SK-N-SH (cell line): ENCODE measurements around the gene PRF1. TPM values are rescaled to one million over a fixed set of nuclear protein-coding genes. Genes with fewer than 3 reads are reported as not detected.

Experiments used
- CTCF ChIA-PET: fragments of 300-600, 350-600 bp; formaldehyde crosslinking; extraction: SDS; loops from one replicate; lab custom pipeline; 2021; lab: Yijun Ruan, JAX
- POLR2A ChIA-PET: fragments of 350-600 bp; sonication (Branson Sonifier 250); formaldehyde crosslinking; extraction: SDS; loops from one replicate; lab custom pipeline; 2020; ENCODE audit warnings: antibody characterized with exemption, inconsistent platforms; lab: Yijun Ruan, JAX
- DNase-seq: peaks from one replicate; pipeline ENCODE4 v3.0.0; 2012
- H2AFZ ChIP-seq: fragments of 200-600 bp; sonication (generic); 2 replicates; pipeline ENCODE4 v1.8.1; 2016; ENCODE audit warnings: antibody characterized with exemption, mild to moderate bottlenecking, low read depth
- H3F3A ChIP-seq: fragments of 200-600 bp; sonication (generic); replicated peaks from 2 replicates; pipeline ENCODE3; 2016; ENCODE audit warnings: antibody characterized with exemption, mild to moderate bottlenecking; ENCODE audit not compliant: insufficient read depth
- H3K27ac ChIP-seq, 2 experiments: fragments of 200-500 bp in 1 of 2; fragments of 200-600 bp in 1 of 2; sonication (Bioruptor generic) in 1 of 2; sonication (generic), shearing (Covaris generic) in 1 of 2; 2 replicates each; pipeline versions ENCODE4 v1.5.1 to v1.6.1; 2014 to 2016; ENCODE audit warnings: low read depth in 2 of 2, inconsistent platforms in 1 of 2, low read length in 1 of 2, mild to moderate bottlenecking in 1 of 2, mixed read lengths in 1 of 2
- H3K27me3 ChIP-seq: fragments of 200-600 bp; sonication (generic), shearing (Covaris generic); 2 replicates; pipeline ENCODE4 v1.6.1; 2016; ENCODE audit warnings: mixed run types; ENCODE audit not compliant: insufficient read depth
- H3K36me3 ChIP-seq, 2 experiments: fragments of 200-500 bp in 1 of 2; fragments of 200-600 bp in 1 of 2; sonication (Bioruptor generic) in 1 of 2; sonication (generic) in 1 of 2; replicated peaks in 1 of 2; 2 replicates each; pipeline versions ENCODE3 to v1.5.1; 2014 to 2016; ENCODE audit warnings: low read length in 1 of 2, mild to moderate bottlenecking in 1 of 2; ENCODE audit not compliant: insufficient read depth in 2 of 2, control insufficient read depth in 1 of 2
- H3K4me1 ChIP-seq, 2 experiments: fragments of 200-500 bp in 1 of 2; fragments of 200-600 bp in 1 of 2; sonication (Bioruptor generic) in 1 of 2; sonication (generic), shearing (Covaris generic) in 1 of 2; 2 replicates each; pipeline versions ENCODE4 v1.5.1 to v1.6.1; 2014 to 2016; ENCODE audit warnings: low read depth in 1 of 2, low read length in 1 of 2, mixed run types in 1 of 2; ENCODE audit not compliant: insufficient read depth in 2 of 2, control insufficient read depth in 1 of 2
- H3K4me2 ChIP-seq: fragments of 200-600 bp; sonication (generic), shearing (Covaris generic); 2 replicates; pipeline ENCODE4 v1.6.1; 2017; ENCODE audit warnings: mixed run types
- H3K4me3 ChIP-seq, 2 experiments: fragments of 200-500 bp in 1 of 2; fragments of 200-600 bp in 1 of 2; sonication (Bioruptor generic) in 1 of 2; sonication (generic), shearing (Covaris generic) in 1 of 2; 2 replicates each; pipeline versions ENCODE4 v1.5.1 to v1.8.1; 2014 to 2016; ENCODE audit warnings: low read depth in 2 of 2, inconsistent platforms in 1 of 2, low read length in 1 of 2, mild to moderate bottlenecking in 1 of 2, mixed read lengths in 1 of 2, moderate library complexity in 1 of 2
- H3K79me2 ChIP-seq: fragments of 200-600 bp; sonication (generic); 2 replicates; pipeline ENCODE4 v1.8.1; 2017; ENCODE audit warnings: mild to moderate bottlenecking; ENCODE audit not compliant: insufficient read depth
- H3K9ac ChIP-seq: fragments of 200-600 bp; sonication (generic); 2 replicates; pipeline ENCODE4 v1.6.1; 2017; ENCODE audit warnings: mixed run types
- H3K9me2 ChIP-seq: fragments of 200-600 bp; sonication (generic); 2 replicates; pipeline ENCODE4 v1.6.1; 2017; ENCODE audit warnings: mixed run types
- H3K9me3 ChIP-seq: fragments of 200-600 bp; sonication (generic); 2 replicates; pipeline ENCODE4 v1.6.1; 2017; ENCODE audit warnings: mixed run types, mild to moderate bottlenecking, moderate library complexity
- H4K20me1 ChIP-seq: fragments of 200-600 bp; sonication (generic); 2 replicates; pipeline ENCODE4 v1.6.1; 2017; ENCODE audit warnings: mild to moderate bottlenecking, mixed run types; ENCODE audit not compliant: insufficient read depth
- EP300 ChIP-seq, 2 experiments: IDR thresholded peaks; 2 replicates each; pipeline versions ENCODE4 v1.4.0 to v1.6.1; 2012; ENCODE audit warnings: borderline replicate concordance in 1 of 2, low read depth in 1 of 2, low read length in 1 of 2
- FOSL2 ChIP-seq: IDR thresholded peaks from 2 replicates; pipeline ENCODE4 v1.4.0; 2012; ENCODE audit warnings: low read depth, mild to moderate bottlenecking, moderate library complexity, borderline replicate concordance
- FOXJ3 ChIP-seq: sonication (generic); formaldehyde crosslinking; IDR thresholded peaks from 2 replicates; pipeline ENCODE4 v1.5.1; 2020; ENCODE audit warnings: mild to moderate bottlenecking, missing genetic modification reagents
- JUND ChIP-seq: IDR thresholded peaks from 2 replicates; pipeline ENCODE4 v1.4.0; 2012
- MXI1 ChIP-seq: IDR thresholded peaks from 2 replicates; pipeline ENCODE4 v1.6.1; 2012; ENCODE audit warnings: mild to moderate bottlenecking, low read depth, low read length, improper control_type of control experiment
- NRF1 ChIP-seq: IDR thresholded peaks from 2 replicates; pipeline ENCODE4 v1.6.1; 2012; ENCODE audit warnings: low read depth, mild to moderate bottlenecking, low read length
- POLR2AphosphoS5 ChIP-seq: IDR thresholded peaks from 2 replicates; pipeline ENCODE4 v1.6.1; 2012; ENCODE audit warnings: low read depth, low read length
- RAD21 ChIP-seq: IDR thresholded peaks from 2 replicates; pipeline ENCODE4 v1.6.1; 2012; ENCODE audit warnings: mild to moderate bottlenecking, low read length
- TAF1 ChIP-seq: IDR thresholded peaks from 2 replicates; pipeline ENCODE4 v1.6.1; 2012; ENCODE audit warnings: low read depth, mild to moderate bottlenecking, low read length, moderate library complexity, borderline replicate concordance
- TEAD4 ChIP-seq: IDR thresholded peaks from 2 replicates; pipeline ENCODE4 v1.4.0; 2012; ENCODE audit warnings: mild to moderate bottlenecking, borderline replicate concordance; ENCODE audit not compliant: insufficient read depth
- WGBS: methylation state at CpG from one replicate; pipeline ENCODE4 v1.1.6; 2017; ENCODE audit warnings: low lambda C conversion rate; 5-methylcytosine and 5-hydroxymethylcytosine counted together
- polyA plus RNA-seq, 3 experiments: library from polyadenylated mRNA; depleted of rRNA; stranded (reverse); fragments of >200 nt; gene quantifications; 2 replicates each; pipeline ENCODE4 v1.2.3, GENCODE V29; 2012
- TF ChIP-seq, protein P1 (sequence below): IDR thresholded peaks from 2 replicates; pipeline ENCODE4 v1.4.0; 2012; ENCODE audit warnings: low read depth
- TF ChIP-seq, protein P2 (sequence below): IDR thresholded peaks from 2 replicates; pipeline ENCODE4 v1.6.1; 2012; ENCODE audit warnings: mild to moderate bottlenecking, low read depth, low read length, moderate library complexity

PRF1 gene
- polyA plus RNA-seq, 1 of the 3 experiments (the other 2 are of a cell fraction) = not detected

DNA sequence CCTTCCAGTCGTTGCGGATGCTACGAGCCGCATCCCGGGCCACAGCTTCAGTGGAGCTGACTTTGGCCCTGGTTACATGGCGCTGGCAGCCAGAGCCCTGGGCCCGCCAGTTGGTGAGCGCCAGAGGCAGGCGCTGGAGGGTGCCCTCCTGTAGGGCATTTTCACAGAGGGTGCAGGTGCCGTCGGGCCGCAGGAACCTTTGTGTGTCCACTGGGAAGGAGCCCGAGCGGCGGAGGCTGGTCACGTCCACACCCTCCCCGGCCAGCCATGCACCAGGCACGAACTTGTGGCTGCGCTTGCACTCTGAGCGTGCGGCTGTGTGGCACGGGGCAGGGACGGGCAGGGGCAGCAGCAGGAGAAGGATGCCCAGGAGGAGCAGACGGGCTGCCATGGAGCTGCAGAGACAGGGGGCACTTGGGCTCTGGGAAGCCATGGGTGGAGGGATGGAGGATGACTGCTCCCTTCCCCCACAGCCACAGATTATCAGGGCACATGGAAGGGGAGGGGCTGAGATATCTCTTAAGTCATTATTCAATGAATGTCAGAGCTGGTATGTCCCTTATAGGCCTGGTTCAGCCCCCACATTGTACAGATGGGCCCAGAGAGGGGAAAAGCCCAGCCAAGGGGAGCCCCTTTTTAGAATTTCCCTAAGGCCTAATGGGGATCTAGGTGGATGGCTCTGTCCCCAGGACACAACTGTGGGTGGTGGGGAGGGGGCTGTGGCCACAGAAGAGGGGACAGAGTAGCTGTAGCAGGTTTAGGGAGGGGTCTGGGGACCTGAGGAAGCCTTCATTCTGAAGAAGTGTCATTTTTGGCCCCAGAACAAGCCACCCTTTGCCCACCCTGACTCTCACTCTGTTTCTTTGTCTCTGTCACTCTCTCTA is 1.8 kb downstream of the PRF1 start:
- Histone ChIP-seq H3K4me2 (no peak overlapping the region), H3K36me3 (no peaks in the 10 kb centered on the region), H3K9me3 (no peaks in the 10 kb centered on the region), H3K9me2 (no peaks in the 10 kb centered on the region), H4K20me1 (no peaks in the 10 kb centered on the region), H2AFZ (no peak overlapping the region), H3K9ac (no peak overlapping the region), H3K27ac (no peak overlapping the region), H3K79me2 (no peaks in the 10 kb centered on the region), H3F3A (no peaks in the 10 kb centered on the region), H3K27me3 (no peaks in the 10 kb centered on the region; the same call in 1 of the 2 replicates)
- 83% methylated on average over 14 of the region's 24 CpGs for WGBS
- CTCF ChIA-PET = interaction anchor here (0.8 to 1.5 kb wide), 3 partner anchors 19 to 159 kb away, joined by 3 to 6 read pairs (median 4); partner anchors contain the start of gene ADAMTS14
- POLR2A ChIA-PET = no interaction called here
- DNase-seq = no peak
- TF ChIP-seq POLR2AphosphoS5 = no peak
- TF ChIP-seq NRF1 = no peak
- TF ChIP-seq, protein P1, sequence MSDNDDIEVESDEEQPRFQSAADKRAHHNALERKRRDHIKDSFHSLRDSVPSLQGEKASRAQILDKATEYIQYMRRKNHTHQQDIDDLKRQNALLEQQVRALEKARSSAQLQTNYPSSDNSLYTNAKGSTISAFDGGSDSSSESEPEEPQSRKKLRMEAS = no peak
- no peak for TF ChIP-seq JUND
- TF ChIP-seq, all 33 proteins: peak for 0
- Histone ChIP-seq H3K4me3 (no peak overlapping the region), H3K4me1 (peaks cover 0 to 12% of the 10 kb centered on the region in 2 experiments; a peak in 1 of 4 replicates)

DNA sequence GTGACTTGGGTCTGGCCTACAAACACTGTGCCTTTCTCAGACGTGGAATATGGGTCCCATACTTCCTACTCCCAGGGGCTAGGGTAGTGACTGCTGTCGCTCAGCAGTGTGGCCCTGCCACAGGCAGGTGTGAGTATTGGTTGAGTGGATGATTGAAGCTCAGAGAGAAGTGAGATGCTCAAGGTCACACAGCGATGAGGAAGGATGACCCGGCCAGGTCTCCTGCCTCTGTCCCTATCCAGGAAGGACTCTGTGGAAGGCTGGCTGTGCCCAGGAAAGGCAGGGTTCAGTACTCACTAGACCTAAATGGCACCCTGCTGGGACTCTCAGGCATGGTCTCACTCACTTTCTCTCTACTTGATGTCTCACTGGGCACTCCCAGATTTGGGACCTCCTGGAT is 2.8 kb downstream of the PRF1 start:
- no peak overlapping the region for H3K4me3 ChIP-seq
- H3F3A ChIP-seq = no peaks in the 10 kb centered on the region
- H3K4me1 ChIP-seq = peaks cover 0 to 12% of the 10 kb centered on the region in 2 experiments; a peak in 1 of 4 replicates
- H3K9ac ChIP-seq = no peak overlapping the region
- H3K9me2 ChIP-seq = no peaks in the 10 kb centered on the region
- peaks cover 8% of the 10 kb centered on the region; the same call in 1 of the 2 replicates for H3K27me3 ChIP-seq
- H4K20me1 ChIP-seq = no peaks in the 10 kb centered on the region
- no peak overlapping the region for H2AFZ ChIP-seq
- TF ChIP-seq FOXJ3 (CRISPR knock-in tag) = no peak
- no peak for TF ChIP-seq POLR2AphosphoS5
- no peak for TF ChIP-seq TEAD4
- no peak for TF ChIP-seq MXI1
- no peak for TF ChIP-seq TAF1
- TF ChIP-seq FOSL2 = no peak
- TF ChIP-seq EP300 (IDR thresholded peaks at IDR 0.05; ENCODE audit: borderline replicate concordance in 1 of 2, low read depth in 1 of 2, low read length in 1 of 2) = no peak
- no peak for TF ChIP-seq RAD21
- TF ChIP-seq, protein P2, sequence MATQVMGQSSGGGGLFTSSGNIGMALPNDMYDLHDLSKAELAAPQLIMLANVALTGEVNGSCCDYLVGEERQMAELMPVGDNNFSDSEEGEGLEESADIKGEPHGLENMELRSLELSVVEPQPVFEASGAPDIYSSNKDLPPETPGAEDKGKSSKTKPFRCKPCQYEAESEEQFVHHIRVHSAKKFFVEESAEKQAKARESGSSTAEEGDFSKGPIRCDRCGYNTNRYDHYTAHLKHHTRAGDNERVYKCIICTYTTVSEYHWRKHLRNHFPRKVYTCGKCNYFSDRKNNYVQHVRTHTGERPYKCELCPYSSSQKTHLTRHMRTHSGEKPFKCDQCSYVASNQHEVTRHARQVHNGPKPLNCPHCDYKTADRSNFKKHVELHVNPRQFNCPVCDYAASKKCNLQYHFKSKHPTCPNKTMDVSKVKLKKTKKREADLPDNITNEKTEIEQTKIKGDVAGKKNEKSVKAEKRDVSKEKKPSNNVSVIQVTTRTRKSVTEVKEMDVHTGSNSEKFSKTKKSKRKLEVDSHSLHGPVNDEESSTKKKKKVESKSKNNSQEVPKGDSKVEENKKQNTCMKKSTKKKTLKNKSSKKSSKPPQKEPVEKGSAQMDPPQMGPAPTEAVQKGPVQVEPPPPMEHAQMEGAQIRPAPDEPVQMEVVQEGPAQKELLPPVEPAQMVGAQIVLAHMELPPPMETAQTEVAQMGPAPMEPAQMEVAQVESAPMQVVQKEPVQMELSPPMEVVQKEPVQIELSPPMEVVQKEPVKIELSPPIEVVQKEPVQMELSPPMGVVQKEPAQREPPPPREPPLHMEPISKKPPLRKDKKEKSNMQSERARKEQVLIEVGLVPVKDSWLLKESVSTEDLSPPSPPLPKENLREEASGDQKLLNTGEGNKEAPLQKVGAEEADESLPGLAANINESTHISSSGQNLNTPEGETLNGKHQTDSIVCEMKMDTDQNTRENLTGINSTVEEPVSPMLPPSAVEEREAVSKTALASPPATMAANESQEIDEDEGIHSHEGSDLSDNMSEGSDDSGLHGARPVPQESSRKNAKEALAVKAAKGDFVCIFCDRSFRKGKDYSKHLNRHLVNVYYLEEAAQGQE = no peak
- POLR2A ChIA-PET = no interaction called here
- no peak overlapping the region for H3K27ac ChIP-seq
- no peaks in the 10 kb centered on the region for H3K36me3 ChIP-seq
- H3K79me2 ChIP-seq = no peaks in the 10 kb centered on the region
- H3K4me2 ChIP-seq = no peak overlapping the region
- no peak for DNase-seq
- WGBS = 56% methylated on average over 4 of the region's 4 CpGs
- H3K9me3 ChIP-seq = no peaks in the 10 kb centered on the region
- CTCF ChIA-PET = no interaction called here
